Tibial artery (tissue), 4 donors: ENCODE data around the gene CMTM8.

Experiments
- DNase-seq, 2 donors: peaks; one replicate each; pipeline ENCODE4 v3.0.0-alpha.2; 2019
- H3K27ac ChIP-seq, 2 donors: fragments of 200-600 bp; sonication (generic) in 1 of 2; 1 replicate in 1 of 2; 2 replicates in 1 of 2; pipeline ENCODE4 v1.5.1; 2018 to 2019; ENCODE audit warnings: mild to moderate bottlenecking in 1 of 2
- H3K27me3 ChIP-seq, 2 donors: fragments of 200-600 bp; sonication (generic) in 1 of 2; one replicate each; pipeline versions ENCODE4 v1.5.1 to v1.6.0; 2016 to 2019
- H3K36me3 ChIP-seq, 3 donors: fragments of 200-600 bp; sonication (generic) in 2 of 3; one replicate each; pipeline ENCODE4 v1.5.1; 2016 to 2019; ENCODE audit warnings: mild to moderate bottlenecking in 2 of 3
- H3K4me1 ChIP-seq, 4 donors: fragments of 200-600 bp; sonication (generic) in 2 of 4; 1 replicate in 3 of 4; 2 replicates in 1 of 4; pipeline ENCODE4 v1.5.1; 2016 to 2019
- H3K4me3 ChIP-seq, 2 donors: fragments of 200-600 bp; sonication (generic) in 1 of 2; 1 replicate in 1 of 2; 2 replicates in 1 of 2; pipeline ENCODE4 v1.5.1; 2018 to 2019; ENCODE audit warnings: mild to moderate bottlenecking in 2 of 2
- H3K9me3 ChIP-seq, 3 donors: fragments of 200-600 bp; sonication (generic) in 1 of 3; one replicate each; pipeline ENCODE4 v1.5.1; 2016 to 2019
- intact Hi-C: fragments of 100-400 bp; cut with DNase I; formaldehyde crosslinking; loops from one replicate; pipeline ENCODE4 v1.15.0; 2023; ENCODE audit warnings: low total_unique reads
- TF ChIP-seq, protein P1 (sequence below), 2 experiments: fragments of 200-600 bp in 1 of 2; fragments of 450-650 bp in 1 of 2; IDR thresholded peaks; one replicate each; pipeline ENCODE4 v1.5.1; 2017 to 2019; ENCODE audit warnings: antibody characterized with exemption in 2 of 2, mild to moderate bottlenecking in 1 of 2, moderate library complexity in 1 of 2

Gene CMTM8

DNA sequence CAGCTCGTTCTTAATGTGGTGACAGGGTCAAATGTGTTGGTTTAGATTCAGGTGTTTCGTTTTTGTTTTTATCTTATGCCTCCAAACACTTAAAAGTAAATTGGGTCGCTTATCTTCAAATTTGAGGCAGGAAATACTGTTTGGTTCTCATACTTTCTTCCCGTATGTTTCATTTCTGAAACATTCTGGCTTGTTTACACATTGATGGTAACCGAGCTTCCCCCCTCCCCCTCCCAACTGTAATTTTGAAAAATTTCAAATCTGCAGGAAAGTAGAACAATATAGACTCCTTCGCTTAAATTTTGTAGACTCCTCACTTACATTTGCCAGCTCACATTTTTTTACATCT is 64.9 kb downstream of the CMTM8 start:
- TF ChIP-seq, protein P1, sequence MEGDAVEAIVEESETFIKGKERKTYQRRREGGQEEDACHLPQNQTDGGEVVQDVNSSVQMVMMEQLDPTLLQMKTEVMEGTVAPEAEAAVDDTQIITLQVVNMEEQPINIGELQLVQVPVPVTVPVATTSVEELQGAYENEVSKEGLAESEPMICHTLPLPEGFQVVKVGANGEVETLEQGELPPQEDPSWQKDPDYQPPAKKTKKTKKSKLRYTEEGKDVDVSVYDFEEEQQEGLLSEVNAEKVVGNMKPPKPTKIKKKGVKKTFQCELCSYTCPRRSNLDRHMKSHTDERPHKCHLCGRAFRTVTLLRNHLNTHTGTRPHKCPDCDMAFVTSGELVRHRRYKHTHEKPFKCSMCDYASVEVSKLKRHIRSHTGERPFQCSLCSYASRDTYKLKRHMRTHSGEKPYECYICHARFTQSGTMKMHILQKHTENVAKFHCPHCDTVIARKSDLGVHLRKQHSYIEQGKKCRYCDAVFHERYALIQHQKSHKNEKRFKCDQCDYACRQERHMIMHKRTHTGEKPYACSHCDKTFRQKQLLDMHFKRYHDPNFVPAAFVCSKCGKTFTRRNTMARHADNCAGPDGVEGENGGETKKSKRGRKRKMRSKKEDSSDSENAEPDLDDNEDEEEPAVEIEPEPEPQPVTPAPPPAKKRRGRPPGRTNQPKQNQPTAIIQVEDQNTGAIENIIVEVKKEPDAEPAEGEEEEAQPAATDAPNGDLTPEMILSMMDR (IDR thresholded peaks at IDR 0.05), result no peak
- Histone ChIP-seq H3K27me3 (no peaks in the 10 kb centered on the region), H3K9me3 (no peaks in the 10 kb centered on the region), H3K4me1 (peaks cover 0 to 8% (median 5%) of the 10 kb centered on the region in 4 donors), H3K27ac (no peak overlapping the region), H3K4me3 (no peak overlapping the region), H3K36me3 (no peaks in the 10 kb centered on the region)
- intact Hi-C loops, result no loop called here
- DNase-seq, result no peak

DNA sequence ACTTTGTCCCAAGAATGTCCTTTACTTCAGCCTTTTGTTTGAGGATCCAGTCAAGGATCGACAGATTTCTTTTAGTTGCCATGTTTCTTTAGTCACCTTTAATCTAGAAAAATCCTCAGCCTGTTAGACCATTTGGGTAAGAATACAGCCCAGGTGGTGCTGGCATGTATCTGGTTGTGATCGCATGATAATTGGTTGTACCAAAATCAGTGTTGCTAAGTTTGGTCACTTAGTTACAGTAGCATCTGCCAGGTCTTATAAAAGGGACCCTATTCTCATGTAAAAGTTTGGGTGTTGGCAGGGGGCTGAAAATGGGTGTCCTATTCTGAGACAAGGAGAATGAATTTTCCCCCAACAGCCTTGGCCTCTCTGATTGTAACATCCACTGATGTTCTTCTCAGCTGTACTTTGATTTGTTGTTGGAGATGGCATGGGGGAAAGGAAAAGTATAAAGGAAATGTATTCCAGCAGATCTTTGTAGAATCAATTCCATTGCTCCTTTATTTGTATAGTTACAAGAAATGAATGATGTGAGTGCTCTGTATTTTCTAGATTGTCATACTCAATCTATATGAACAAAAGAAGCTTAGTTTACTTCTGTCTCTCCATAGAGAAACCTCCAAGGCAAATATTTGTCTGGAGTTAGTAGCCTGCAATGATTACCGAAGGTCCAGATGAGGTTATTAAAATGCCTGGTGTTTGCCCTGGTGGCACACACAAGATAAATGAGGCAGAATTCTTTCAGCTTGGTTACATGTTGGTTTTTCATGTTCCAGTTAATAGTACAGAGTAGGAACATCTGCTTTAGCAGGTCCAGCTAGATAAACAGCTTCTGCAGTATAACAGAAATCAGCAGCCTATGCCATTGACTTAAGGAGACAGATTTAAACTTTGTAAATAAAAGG is 65.7 kb downstream of the CMTM8 start:
- Histone ChIP-seq H3K4me3 (no peak overlapping the region), H3K36me3 (no peaks in the 10 kb centered on the region), H3K9me3 (no peaks in the 10 kb centered on the region), H3K4me1 (peaks cover 0 to 8% (median 5%) of the 10 kb centered on the region in 4 donors), H3K27ac (no peak overlapping the region), H3K27me3 (no peaks in the 10 kb centered on the region)
- no peak for DNase-seq
- intact Hi-C loops, result no loop called here
- TF ChIP-seq, protein P1 (IDR thresholded peaks at IDR 0.05), result no peak

DNA sequence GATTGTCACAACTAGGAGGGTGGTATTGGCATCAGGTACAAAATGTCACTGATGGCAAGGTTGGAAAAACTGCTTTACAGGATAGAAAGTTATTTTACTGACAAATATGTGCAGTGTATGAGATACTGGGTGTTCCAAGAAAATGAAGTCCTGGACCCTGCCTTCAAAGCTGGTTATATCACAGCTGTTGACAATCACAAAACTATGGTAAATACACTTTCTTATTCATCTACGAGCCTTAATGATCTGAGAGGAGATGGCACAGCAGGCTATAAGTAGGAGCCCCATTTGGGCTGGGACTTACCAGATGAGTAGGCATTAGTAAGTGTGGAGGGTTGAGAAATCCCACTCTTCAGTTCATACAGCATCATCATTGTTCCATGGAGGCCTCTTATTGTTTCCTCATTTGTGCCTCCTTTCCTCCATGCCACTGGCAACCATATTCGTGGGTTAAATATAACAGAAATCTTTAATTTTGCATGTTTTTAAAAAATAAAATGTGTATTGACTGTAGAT is 66.9 kb downstream of the CMTM8 start:
- DNase-seq, result no peak
- no peaks in the 10 kb centered on the region for H3K27me3 ChIP-seq
- intact Hi-C loops, result no loop called here
- TF ChIP-seq, protein P1 (IDR thresholded peaks at IDR 0.05), result no peak
- H3K36me3 ChIP-seq, result no peaks in the 10 kb centered on the region
- no peak overlapping the region for H3K27ac ChIP-seq
- H3K4me1 ChIP-seq, result peaks cover 0 to 8% (median 5%) of the 10 kb centered on the region in 4 donors
- no peak overlapping the region for H3K4me3 ChIP-seq
- H3K9me3 ChIP-seq, result no peaks in the 10 kb centered on the region

DNA sequence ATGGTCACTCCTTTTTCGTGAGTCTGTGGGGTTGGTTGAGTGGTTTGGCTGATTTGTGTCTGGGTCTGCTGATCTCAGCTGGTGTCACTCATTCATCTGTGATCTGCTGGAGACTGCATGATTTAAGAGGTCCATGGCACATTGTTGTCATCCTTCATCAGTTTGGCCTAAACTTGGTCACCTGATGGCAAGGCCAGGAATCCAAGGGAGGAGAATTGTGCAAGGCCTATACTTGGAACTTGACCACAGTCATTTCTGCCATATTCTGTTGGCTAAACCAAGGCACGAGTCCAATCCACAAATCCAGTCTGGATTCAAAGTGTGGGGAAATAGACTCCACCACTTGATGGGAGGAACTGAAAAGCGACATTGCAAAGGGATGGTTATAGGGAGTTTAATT is 67.6 kb downstream of the CMTM8 start:
- intact Hi-C loops, result no loop called here

DNA sequence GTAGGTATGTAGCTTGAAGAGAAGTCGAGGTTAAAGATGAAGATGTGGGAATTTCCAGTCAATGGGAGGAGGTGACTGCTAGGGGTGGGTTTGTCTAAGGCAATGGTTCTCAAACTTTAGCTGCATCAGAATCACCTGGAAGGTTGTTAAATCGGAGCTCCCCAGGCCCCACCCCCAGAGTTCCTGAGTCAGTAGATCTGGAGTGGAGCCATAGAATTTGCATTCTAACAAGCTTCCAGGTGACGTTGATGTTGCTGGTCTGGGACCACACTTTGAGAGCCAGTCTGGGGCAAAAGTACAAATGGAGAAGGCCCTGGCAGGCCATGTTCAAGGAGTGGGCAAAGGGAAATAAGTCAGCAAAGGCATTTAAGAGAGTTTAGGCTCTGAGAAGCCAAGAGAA is 69.1 kb downstream of the CMTM8 start:
- intact Hi-C loops, result no loop called here
- TF ChIP-seq, protein P1 (IDR thresholded peaks at IDR 0.05), result no peak
- no peak overlapping the region for H3K27ac ChIP-seq

More for the DNA sequence above, 67.6 kb downstream of the CMTM8 start:
- TF ChIP-seq, protein P1 (IDR thresholded peaks at IDR 0.05), result no peak
- no peak for DNase-seq
- no peaks in the 10 kb centered on the region for H3K36me3 ChIP-seq
- H3K9me3 ChIP-seq, result no peaks in the 10 kb centered on the region
- H3K4me1 ChIP-seq, result peaks cover 0 to 8% (median 5%) of the 10 kb centered on the region in 4 donors
- no peak overlapping the region for H3K27ac ChIP-seq
- H3K4me3 ChIP-seq, result no peak overlapping the region
- H3K27me3 ChIP-seq, result no peaks in the 10 kb centered on the region

More for the DNA sequence above, 69.1 kb downstream of the CMTM8 start:
- Histone ChIP-seq H3K9me3 (no peaks in the 10 kb centered on the region), H3K27me3 (no peaks in the 10 kb centered on the region), H3K36me3 (no peaks in the 10 kb centered on the region), H3K4me1 (peaks cover 0 to 8% (median 5%) of the 10 kb centered on the region in 4 donors), H3K4me3 (no peak overlapping the region)
- DNase-seq, result no peak
